T-helper 1 cell (primary cell): Measurements from ENCODE around the gene ZAR1L.

Source experiments
- DNase-seq, 5 donors: peaks; one replicate each; pipeline ENCODE4 v3.0.0-alpha.2; 2012 to 2020

The ZAR1L gene

DNA sequence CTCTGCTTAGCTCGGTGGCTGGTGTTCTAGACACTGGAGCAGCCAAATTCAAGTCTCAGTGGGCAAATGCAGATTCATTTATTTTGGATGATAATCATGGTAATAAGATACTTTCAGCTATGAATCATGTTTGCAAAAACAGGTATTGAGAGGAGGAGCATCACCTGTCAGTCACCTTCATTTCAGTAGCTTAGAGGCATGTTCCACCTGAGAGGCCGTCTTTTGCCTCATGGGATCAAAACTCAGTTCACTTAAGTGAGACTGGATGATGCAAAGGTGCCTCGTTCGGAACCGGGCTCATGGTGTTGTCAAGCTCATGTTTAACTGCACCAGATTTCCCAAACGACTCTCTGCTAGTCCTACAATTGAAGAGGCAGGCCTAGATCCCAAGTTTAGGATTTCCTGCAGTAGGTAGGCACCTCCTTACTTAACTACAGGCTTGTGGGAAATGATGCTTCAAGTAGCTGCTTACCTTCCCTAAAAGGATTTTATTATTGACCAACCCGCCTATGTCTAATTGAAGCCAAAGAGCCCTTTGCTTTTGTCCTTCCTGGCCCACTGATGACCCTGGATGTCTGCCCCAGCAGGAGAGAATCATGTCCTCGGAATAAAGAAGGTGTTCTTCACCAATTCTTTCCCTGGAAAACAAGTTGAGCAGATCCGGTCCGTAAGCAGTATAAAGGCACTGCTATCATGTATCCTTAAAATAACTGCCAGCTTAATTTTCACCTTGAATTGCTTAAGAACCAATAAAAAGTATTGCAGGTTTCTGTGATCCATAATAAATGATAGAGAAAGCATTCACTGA is 60.0 kb downstream of the ZAR1L start:
- no peak for DNase-seq

DNA sequence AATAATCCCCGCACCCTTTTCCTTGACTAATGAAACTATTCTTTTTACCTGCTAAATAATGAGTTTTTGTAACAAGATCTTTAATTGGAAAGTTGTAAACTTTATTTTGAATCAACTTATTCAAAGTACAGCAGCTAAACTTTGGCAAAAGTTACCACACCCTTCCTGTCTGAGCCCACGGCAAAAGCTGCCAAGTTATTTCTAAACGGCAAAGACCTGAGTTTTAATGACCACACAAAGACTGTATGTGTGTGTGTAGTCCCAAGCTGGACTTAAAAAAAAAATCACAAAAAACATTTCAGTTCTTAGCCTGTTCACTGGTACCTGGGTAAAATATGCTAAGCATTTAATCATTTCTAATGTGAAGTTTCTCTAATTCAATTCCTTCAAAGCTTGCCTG is 60.7 kb downstream of the ZAR1L start:
- no peak for DNase-seq

DNA sequence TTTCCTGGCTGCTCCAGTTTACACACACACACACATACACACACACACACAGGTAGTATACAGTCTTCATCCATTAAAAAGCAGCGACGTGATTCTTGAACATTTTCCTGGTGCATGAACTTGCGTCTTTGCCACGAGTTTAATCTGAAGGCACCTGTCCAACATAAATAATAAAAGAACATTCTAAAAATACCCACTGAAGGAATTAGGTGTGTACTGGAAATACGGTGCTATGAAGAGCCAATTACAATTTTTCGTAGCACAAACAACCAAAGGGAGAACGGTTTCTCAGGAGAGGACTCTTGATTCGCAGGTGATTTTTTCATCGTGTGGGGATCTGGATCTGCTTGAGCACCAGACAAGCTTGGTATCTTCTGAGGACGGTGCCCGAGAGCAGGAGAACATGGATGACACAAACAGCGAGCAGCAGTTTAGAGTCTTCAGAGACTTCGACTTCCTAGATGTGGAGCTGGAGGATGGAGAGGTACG is 61.2 kb downstream of the ZAR1L start:
- DNase-seq: no peak
